NCI-H1694 (cell line): Measurements from ENCODE around the gene CYP4F8.
A peak's percentile ranks its signal among the peaks of the same experiment; 100 is the strongest.

Experiments used
- DNase-seq: peaks from one replicate; lab custom pipeline; 2025; lab: John Stamatoyannopoulos, UW

The CYP4F8 gene

GRCh38 chr19:15616627-15617270 lies 1.7 kb downstream of the CYP4F8 start:
- DNase-seq: no peak

DNA sequence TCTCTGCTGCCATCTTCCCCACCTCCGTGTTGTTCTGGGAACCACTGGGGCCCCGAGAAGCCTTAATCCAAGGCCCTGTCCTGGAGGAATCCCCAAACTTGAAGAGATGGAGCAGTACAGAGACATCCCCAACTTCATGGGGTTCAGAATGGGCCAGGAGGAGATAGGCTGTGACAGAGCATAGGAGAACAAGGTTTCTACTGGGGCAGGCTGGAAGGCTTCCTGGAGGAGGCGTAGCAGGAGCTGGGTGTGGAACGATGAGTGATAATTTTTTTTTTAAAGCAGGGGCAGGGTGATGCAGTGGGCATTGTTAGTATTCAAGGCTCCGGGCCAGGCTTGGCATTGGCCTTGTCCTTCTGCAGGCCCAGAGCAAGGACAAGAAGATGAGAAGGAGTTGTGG lies 3.3 kb downstream of the CYP4F8 start:
- DNase-seq: no peak

DNA sequence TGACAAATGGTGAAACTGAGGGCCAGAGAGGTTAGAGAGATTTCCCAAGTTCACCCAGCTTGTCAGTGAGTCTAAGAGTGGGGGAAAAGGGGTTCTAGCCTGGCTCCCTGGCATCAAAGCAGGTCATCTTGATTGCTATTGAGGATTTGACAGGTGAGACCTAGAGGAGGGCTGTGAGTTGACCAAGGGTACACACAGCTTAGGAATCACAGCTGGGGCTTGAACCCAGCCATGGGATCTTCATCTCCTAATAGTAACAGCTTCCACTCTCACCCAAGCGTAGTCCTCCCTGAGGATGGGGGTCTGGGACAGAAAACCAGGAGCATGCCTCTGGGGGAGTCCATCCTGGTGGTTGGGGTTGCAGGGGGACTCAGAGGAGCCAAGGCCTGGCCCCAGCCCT lies 6.8 kb downstream of the CYP4F8 start:
- no peak for DNase-seq

- DNase-seq: no peak
These were observed 8.0 kb downstream of the CYP4F8 start for GRCh38 chr19:15622991-15623390.

DNA sequence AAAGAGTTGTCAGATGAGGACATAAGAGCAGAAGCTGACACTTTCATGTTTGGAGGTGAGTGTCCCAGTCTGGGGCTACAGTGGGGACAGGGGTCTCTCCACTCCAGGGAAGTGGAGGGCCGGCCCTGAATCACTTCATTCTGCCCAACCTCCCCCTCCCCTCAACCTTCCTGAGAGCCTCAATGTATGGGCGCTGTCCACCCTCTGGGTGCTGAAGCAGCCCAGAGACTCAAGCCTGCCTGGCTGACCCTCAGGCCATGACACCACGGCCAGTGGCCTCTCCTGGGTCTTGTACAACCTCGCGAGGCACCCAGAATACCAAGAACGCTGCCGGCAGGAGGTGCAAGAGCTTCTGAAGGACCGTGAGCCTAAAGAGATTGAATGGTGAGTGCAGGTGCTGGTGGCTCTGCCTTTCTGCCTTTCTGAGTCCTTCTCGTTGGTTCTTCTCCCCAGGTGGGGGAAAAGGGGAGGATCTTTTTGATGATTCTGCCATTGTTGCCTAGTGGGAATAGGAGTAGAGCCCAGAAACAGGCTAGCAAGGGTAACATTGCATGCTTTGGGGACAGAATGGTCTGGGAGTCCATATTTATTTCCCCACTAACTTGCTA lies 8.8 kb downstream of the CYP4F8 start:
- no peak for DNase-seq

DNA sequence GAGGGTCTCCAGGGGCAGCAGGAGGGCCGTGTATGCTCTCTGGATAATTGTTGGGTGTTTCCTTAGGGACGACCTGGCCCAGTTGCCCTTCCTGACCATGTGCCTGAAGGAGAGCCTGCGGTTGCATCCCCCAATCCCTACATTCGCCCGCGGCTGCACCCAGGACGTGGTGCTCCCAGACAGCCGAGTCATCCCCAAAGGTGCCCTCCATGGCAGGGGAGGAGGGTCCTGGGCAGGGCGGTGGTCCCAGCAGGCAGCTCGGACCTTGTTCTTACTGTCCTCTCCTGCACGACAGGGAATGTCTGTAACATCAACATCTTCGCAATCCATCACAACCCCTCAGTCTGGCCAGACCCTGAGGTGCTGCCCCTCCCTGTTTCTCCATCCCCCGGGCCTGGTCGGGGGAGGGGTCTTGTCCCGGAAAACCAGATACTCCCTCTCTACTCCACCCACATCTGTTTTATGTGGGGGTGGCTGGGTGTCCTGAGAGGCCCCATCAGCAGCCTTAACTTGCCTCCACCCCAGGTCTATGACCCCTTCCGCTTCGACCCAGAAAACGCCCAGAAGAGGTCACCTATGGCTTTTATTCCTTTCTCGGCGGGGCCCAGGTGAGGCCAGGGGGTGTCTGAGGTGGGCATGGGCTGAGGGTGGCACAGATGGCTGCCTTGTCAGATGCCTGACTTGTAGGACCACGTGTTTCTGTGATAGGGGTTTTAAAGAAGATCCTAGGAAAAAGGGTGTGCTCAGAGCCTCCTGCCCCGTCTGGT lies 13.4 kb downstream of the CYP4F8 start:
- no peak for DNase-seq

DNA sequence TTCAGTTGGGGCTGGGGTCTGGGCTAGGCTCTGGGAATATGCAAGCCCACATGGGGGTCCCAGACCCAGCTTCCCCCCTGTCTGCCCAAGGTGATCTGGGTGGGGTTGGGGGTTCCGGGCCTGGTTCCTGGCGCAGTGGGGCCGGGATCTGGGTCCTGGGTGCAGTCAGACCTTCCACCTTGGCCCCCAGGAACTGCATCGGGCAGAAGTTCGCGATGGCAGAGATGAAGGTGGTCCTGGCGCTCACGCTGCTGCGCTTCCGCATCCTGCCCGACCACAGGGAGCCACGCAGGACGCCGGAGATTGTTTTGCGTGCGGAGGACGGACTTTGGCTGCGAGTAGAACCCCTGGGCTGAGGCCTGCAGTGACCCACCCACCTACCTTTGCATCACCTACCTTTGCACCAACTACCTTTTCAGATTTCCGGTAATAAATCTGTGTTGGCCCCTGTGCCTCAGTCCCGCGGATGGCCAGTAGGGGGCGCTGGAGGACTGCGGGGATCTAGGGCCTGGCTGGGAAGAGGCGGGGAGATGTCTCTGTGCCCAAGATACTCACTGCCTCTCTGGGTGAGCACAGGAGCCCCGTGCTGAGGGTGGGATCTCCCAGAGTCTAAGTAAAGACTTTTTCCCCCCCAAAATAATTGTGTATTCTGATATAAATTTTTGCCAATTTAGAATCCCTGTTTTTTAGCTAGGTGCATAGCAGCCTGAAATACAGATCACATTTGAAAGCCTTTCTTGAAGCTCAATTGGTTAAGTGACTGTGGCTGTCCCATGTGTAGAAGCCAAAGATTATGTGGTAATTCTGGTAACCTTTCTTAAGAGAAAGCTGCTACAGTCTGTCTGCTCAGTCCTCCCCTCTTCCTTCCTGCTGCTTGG lies 14.2 kb downstream of the CYP4F8 start:
- DNase-seq: peak; percentile 10

DNA sequence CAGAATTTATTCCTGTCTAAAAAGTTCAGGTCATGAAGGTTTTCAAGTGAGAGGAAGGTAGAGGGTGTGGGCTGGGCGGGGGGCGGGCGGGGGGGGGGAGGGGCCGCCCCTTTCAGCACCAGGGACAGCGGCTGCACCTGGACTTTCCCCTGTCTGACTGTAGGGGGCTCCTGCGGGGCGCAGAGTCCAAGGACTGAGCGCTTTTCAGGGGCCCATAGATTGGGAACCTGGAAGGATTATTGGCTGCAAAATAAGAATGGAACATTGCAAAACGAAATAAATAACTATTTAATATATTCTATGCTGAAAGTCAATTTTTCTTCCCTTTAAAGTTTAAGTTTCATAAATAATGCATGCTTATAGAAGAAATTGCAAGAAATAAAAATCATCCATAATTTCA lies 16.8 kb downstream of the CYP4F8 start:
- no peak for DNase-seq

DNA sequence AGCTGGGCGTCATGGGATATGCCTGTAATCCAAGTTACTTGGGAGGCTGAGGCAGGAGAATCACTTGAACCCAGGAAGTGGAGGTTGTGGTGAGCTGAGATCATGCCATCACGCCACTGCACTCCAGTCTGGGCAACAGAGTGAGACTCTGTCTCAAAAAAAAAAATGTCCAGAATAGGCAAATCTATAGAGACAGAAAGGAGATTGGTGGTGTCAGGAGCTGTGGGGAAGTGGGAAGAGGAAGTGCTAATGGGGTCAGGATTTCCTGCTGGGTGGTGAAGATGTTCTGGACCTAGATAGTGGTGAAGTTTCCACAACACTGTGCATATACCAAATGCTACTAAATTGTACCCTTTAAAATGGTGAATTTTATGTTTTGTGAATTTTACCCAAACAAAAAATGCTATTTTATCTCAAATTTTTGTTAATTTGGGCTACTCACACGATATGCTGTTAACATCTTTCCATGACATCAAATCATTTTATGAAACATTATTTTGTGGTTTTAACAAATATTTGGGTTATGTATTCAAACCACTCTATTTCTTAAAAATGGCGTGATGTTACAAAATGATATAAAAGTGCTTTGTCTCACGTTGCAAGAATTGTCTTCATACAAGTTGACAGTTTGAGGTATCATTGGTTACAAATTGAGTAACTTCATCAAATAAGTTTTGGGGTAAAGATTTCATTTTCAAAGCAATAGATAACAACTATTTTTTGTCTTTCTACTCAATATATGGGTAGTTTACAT lies 18.2 kb downstream of the CYP4F8 start:
- DNase-seq: no peak

- DNase-seq: no peak
These were observed 19.1 kb downstream of the CYP4F8 start for GRCh38 chr19:15634105-15634504.

GRCh38 chr19:15635016-15635805 lies 20.2 kb downstream of the CYP4F8 start:
- no peak for DNase-seq

DNA sequence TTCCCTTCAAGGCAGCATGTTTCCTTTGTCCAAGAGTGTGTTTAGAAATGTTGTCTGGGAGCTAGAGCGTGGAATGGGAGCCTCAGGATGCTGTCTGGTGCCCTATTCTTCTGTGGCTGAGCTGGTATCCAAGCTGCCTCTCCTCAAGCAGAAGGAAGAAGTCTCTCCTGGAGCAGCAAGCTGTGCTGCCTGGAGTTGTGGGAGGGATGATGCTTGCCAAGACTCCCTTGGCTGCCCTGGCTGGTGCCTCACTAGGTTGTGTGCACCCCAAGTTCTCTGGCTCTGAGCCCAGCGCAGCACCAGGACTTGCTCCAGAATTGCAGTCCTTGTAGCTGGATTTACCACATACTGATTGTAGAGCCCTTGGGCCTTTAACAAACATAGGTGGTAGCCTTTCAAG lies 21.0 kb downstream of the CYP4F8 start:
- DNase-seq: no peak

GRCh38 chr19:15639596-15639995 lies 24.6 kb downstream of the CYP4F8 start:
- DNase-seq: no peak

GRCh38 chr19:15640294-15640903 lies 25.4 kb downstream of the CYP4F8 start, which contains the start of gene CYP4F3:
CYP4F3 (plus strand) TSS chr19:15640897; CDS start chr19:15641416, 519 bp downstream.
- no peak for DNase-seq

GRCh38 chr19:15640904-15641597 lies 26.0 kb downstream of the CYP4F8 start:
- no peak for DNase-seq

DNA sequence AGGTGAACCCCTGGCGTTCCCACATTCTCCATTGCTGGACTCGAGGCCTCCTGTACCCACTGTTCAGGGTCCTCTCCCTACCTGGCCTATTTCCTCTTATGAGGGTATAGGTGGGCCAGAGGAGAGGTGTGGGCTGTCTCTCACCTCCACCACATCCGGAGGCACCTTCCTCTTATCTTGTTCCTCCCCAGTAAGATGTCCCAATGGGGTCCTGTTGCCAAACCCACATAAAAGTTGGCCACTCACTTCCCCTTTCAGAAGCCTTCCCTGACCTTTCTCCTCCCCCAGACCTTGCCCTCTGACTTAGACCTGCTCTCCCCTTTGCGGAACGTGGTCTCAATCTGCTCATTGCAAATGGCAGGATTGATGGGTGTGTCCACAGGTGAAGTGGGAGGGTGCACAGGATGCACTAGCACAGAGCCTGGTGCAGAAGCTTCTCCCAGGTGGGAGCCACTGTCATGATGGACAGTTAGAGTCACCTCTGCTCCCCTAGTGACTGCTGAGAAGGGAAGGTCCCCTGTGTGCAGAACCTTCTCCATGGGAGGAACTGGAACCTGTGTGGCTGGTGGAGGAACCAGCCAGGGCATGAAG lies 27.0 kb downstream of the CYP4F8 start:
- DNase-seq: no peak

DNA sequence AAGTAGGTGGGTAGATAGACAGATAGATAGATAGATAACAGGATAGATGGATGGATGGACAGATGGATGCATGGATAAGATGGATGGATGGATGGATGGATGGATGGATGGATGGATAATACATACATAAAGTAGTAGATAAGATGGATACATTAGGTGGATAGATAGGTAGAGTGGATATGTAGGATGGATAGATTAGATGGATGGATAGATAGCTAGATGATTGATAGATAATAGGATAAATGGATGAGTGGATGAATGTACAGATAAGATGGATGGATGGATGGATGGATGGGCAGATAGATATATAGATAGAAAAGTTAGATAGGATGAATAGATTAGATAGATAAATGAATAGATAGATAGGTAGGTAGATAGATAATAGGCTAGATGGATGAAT lies 27.8 kb downstream of the CYP4F8 start:
- no peak for DNase-seq

GRCh38 chr19:15643387-15643786 lies 28.4 kb downstream of the CYP4F8 start:
- DNase-seq: no peak

DNA sequence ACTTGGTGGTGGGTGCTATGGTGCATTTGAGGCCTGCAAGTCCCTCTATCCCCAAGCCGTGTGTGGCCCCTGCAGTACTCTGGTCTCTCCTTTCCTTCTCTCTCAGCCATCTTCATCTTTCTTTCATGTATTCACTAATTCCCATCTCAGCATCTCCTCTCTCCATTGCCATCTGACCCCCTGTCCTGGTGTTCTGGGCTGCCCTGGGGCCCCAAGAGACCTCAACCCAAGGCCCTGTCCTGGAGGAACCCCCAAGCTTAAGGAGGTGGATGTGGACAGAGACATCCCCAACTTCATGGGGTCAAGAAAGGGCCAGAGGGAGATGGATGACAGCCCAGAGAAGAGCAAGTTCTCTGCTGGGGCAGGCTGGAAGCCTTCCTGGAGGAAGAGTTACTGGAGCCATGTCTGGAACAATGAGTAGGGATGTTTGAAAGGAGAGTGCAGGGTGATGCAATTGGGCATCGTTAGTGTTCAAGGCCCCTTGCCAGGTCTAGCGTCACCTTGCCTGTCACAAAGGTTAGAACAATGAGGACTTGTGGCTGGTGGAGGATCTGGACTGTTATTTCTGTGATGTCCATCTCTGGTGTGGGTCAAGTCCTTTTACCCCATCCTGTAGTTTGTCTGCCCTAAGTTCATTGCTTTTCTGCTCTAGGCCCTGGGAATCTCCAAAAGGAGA lies 29.2 kb downstream of the CYP4F8 start:
- DNase-seq: no peak
